NCI-H345 (cell line): ENCODE measurements around the gene ARHGAP40.

Source experiments
- DNase-seq: peaks from one replicate; lab custom pipeline; 2025; lab: John Stamatoyannopoulos, UW

ARHGAP40 gene

DNA sequence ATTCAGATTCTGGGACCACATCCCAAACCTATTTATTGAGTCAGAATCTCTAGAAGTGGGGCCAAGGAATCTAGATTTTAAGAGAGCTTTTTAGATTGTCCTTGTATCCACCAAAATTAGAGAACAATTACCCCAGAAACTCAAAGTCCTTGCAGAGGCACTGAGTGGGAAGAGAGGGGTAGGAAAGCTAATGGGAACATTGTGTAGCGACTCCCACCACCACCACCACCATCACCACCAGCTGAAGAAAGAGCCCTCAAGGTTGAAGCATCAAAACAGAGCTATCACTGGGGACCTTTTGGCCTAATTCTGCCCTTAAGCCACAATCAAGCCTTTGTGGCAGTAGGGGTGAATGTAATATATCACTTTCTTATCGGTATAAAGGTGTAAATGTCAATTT, 83.7 kb downstream of the ARHGAP40 start:
- DNase-seq: no peak

DNA sequence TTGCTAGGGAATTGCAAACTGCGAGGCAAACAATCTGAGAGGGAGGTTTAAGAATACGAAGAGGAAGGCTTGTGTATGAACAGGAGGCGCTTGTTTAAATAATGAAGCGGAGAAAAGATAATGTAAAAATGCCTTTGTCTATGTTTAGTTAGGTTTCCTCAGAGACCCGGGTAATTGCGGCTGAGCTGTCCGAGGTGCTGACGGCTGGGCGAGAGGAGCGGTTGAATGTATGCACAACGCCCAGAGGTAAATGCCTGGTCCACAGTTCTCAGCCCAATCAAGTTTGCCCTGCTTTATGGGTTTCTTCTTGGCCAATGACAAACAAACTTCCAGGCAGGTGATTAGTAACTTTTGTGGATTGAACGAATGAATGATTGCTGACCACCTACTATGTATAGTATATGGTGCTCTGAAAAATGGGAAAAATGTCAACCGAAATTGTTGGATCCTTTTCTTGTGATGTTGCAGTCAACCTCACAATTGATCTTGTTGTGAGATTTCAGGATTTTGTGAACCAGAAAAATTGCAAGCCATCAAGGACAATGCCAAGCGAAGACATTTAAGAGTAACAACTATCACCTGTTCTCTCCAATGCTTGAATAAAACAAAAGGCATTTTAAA, 84.4 kb downstream of the ARHGAP40 start:
- no peak for DNase-seq

DNA sequence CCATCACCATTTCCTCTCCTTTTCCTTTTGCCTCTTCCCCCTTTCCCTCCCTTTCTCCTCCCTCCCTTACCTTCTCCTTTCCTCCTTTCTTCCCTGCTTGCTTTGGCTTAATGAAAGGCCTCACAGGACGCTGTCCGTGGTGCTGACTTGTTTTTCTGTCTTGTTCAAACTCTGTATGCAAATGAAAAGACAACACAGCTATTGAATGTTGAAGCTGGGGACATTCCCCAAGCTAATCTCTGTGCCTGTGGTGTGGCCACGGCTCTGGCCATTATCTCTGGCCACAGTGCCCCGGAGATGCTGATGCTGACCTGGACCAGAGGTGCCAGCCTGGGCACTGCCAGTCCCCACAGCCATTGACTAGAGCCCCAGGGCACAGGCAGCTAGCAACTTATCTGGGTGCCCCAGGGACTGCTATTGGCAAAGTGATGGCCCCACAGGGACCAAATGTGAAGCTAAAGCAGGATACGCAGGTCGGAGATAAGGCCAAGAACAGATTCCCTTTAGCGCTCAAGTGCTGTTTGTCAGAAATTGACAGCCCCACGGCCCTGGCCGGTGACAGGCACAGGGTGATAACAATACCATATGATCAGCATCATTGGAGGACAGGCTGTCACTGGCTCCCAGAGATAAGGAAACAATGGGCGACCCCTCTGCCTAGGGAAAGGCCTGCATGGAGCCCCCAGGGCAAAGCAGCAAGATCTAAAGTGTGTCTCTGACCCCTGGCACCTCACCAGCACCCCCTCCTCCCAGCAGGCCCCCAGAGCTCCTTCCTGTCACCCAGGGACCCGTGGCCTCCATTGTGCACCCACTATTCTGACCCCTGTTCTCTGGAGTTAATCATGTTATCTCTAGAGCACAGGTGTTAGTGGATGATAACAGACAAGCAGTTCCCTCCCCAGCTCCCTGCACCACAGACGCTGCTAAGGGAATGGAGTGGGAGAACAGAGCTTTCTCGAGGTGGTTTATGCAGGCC, 91.1 kb downstream of the ARHGAP40 start:
- no peak for DNase-seq

DNA sequence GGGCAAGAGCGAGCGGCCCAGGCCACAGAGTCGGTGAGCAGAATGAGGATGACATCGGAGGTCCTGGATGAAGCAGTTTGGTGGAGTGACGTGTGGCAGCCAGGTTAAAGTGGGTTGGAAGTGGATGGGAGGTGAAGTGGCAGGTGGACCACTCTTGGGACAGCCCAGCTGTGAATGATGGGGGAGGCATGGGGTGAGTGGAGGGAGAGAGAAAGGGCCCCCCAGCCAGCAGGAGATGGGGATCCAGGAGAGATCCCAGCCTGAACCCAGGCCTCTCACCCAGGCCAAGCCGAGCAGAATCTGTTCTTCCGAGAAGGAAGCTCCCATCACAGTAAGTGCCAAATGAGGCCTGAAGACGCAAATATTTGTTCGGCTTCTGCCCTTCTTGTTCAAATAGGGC, 95.7 kb downstream of the ARHGAP40 start:
- no peak for DNase-seq

DNA sequence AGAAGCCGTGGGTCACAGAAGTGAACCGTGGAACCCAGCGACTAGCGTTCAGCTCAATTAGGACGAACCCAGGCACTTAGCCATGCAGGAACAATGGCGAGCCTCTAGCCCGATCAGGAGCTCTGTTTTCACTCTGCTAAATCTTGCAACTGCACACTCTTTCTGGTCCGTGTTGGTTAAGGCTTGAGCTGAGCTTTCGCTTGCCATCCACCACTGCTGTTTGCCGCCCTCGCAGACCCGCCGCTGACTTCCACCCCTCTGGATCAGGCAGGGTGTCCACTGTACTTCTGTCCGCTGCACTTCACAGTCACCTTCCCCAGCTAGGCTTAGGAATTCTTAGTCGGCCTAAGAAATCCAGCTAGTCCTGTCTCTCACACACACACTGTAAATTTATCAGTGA, 96.9 kb downstream of the ARHGAP40 start:
- no peak for DNase-seq

DNA sequence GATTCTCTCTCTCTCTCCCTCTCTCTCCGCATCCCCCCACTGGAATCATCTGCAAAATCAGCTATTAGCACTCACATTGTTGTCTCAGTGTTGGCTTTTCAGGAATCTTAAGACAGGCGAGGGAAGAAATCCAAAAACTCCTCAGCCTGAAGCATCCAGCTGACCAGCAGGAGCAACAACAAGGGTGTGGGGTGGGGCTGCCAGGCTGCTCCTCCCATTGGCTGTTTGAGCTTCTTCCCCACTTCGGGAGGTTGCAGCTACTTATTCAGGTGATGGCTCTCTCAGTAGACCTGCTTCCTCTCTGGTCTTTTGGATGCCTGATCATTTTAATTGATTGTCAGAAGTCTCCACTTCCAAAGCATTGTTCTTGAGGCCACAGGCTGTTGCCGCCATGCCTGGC, 98.5 kb downstream of the ARHGAP40 start:
- DNase-seq: no peak
